ENCODE results near the gene XRCC6.
"Not testable (repeated sequence)": the region's sequence is repeated elsewhere in the genome, so short reads cannot be mapped to it uniquely, and the experiment has no call there.

Gene XRCC6

DNA sequence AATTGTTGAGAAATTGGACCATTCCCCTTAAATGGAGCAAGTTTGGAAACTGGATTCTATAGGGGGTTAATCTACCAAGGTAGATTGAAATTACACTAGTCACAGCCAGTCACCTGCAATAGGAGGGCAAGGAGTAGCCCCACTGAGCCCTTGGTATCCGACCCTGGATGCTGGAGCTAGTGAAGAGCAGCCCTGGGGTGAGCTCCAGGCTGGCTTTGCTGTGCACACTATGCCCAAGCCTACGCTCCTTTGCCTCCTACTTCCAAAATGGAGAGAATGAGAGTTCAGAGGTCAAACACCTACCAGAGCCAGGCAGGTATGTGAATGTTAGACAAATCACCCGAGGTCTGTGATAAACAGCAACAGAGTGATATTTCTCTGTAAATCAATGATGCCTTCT is 43.9 kb downstream of the XRCC6 start:
- TF ChIP-seq, protein P1, sequence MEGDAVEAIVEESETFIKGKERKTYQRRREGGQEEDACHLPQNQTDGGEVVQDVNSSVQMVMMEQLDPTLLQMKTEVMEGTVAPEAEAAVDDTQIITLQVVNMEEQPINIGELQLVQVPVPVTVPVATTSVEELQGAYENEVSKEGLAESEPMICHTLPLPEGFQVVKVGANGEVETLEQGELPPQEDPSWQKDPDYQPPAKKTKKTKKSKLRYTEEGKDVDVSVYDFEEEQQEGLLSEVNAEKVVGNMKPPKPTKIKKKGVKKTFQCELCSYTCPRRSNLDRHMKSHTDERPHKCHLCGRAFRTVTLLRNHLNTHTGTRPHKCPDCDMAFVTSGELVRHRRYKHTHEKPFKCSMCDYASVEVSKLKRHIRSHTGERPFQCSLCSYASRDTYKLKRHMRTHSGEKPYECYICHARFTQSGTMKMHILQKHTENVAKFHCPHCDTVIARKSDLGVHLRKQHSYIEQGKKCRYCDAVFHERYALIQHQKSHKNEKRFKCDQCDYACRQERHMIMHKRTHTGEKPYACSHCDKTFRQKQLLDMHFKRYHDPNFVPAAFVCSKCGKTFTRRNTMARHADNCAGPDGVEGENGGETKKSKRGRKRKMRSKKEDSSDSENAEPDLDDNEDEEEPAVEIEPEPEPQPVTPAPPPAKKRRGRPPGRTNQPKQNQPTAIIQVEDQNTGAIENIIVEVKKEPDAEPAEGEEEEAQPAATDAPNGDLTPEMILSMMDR (IDR thresholded peaks at IDR 0.05) = no peak
- Mint-ChIP-seq H3K4me1 (peaks cover 11% of the 10 kb centered on the region), H3K27ac (peak overlapping the region; percentile 81), H3K4me3 (no peak overlapping the region), H3K9me3 (no peaks in the 10 kb centered on the region), H3K36me3 (ENCODE audit: low read depth) (peaks cover 32% of the 10 kb centered on the region), H3K27me3 (ENCODE audit: low read depth, poor library complexity) (no peaks in the 10 kb centered on the region)
- DNase-seq = no peak

DNA sequence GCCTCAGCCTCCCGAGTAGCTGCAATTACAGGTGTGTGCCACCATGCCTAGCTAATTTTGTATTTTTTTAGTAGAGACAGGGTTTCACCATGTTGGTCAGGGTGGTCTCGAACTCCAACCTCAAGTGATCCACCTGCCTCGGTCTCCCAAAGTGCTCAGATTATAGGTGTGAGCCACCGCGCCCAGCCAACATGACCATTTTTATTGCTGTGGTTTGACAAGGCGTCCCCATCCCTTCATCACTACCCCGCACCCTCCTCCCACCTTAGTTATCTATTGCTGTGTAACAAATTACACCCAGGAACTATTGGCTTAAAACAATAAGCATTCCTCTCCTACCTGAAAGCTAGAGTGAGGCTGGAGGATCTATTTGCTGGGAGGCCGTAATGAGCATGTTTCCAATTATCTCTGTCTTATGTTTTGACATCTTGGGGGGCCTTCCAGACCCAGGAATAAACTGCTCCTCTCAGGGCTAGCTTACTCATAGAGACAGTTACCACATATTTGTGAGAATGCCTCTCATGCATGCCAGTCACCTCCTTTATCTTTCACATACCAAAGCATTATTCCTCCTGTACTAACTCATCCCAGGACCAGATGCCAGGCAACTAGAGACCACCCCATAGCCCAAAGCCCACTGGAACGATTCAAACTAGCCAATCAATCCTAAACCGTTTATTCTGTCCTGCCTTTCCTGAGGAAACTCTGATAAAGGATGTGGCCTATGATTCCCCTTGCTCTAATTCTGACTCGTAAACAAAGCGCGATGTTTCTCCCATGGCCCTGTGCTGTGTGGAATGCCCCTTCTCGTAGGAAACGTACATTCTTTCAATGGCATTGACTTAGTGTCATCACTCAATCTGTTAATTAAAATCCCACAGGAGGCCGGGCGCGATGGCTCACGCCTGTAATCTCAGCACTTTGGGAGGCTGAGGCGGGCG is 48.1 kb downstream of the XRCC6 start:
- Mint-ChIP-seq H3K27ac (peak overlapping the region; percentile 24), H3K9me3 (no peaks in the 10 kb centered on the region), H3K4me1 (peaks cover 11% of the 10 kb centered on the region), H3K4me3 (no peak overlapping the region), H3K36me3 (ENCODE audit: low read depth) (peaks cover 26% of the 10 kb centered on the region), H3K27me3 (ENCODE audit: low read depth, poor library complexity) (no peaks in the 10 kb centered on the region)
- TF ChIP-seq, protein P1 (IDR thresholded peaks at IDR 0.05) = no peak
- no peak for DNase-seq

DNA sequence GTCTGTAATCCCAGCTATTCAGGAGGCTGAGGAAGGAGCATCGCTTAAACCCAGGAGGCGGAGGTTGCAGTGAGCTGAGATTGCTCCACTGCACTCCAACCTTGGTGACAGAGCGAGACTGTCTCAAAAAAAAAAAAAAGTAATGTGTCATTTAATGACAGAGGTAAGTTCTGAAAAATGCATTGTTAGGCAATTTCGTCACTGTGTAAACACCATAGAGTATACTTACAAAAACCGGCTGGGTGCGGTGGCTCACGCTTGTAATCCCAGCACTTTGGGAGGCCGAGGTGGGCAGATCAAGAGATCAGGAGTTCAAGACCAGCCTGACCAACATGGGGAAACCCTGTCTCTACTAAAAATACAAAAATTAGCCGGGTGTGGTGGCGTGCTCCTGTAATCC is 51.0 kb downstream of the XRCC6 start:
- peak overlapping the region; percentile 79 for H3K27ac Mint-ChIP-seq
- DNase-seq; H3K4me3 Mint-ChIP-seq; H3K9me3 Mint-ChIP-seq; H3K27me3 Mint-ChIP-seq (ENCODE audit: low read depth, poor library complexity); H3K4me1 Mint-ChIP-seq: not testable (repeated sequence)
- peaks cover 40% of the 10 kb centered on the region for H3K36me3 Mint-ChIP-seq (ENCODE audit: low read depth)

DNA sequence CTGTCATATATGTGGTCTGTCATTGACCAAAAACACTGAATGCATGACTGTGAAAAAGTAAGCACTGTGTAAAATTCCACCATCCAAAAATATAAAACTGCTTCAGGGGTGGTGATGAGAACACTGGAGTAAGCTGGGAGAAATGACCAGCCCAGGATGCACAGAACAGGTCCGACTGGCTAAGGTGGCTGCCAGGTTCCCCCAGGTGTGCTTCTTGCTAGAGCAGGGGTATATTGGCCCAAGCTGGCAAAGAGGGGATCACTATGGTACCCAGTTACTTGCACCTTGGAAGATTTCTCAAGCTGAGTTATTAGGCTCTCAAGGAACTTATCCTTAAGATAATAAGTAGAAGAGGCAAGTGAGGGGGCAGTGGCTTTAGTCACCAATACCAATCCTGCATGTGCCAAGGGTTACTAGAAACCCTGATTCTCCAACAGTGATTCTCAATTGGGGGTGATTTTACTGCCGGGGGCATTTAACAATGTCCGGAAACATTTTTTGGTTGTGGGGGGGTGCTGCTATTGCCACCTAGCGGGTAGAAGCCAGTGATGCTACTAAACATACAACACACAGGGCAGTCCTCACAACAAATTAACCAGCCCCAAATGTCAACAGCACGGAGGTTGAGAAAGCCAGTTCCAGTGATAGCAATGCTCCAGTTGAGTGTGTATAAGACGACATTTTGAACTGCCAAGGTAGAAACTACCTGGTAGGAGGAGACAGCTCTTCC is 51.9 kb downstream of the XRCC6 start:
- H3K4me3 Mint-ChIP-seq = no peak overlapping the region

DNA sequence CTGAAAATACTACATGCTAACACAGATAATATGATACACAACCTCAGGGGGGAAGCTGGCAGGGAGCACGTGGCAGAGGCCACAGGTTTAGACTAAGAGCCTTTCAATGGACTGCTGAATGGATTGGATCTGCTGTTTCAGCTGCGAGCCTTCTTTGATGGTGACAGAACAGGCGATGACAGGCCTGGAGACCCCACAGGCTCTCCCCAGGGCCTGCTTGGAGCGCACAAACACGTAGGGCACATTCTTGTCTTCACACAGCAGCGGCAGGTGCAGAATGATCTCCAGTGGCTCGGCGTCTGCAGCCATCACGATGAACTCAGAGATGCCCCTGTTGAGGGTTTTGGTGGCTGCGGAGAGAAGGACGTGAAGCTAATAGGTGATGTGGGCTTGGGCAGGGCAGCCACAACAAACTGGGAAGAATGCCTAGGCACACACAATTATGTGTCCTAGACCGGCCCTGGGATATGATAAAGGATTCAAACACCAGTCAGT is 53.8 kb downstream of the XRCC6 start:
- no peak for DNase-seq
- H3K27ac Mint-ChIP-seq = peak overlapping the region; percentile 75
- no peaks in the 10 kb centered on the region for H3K4me1 Mint-ChIP-seq
- H3K27me3 Mint-ChIP-seq (ENCODE audit: low read depth, poor library complexity) = peaks cover 3% of the 10 kb centered on the region
- TF ChIP-seq, protein P1 (IDR thresholded peaks at IDR 0.05) = no peak
- no peak overlapping the region for H3K4me3 Mint-ChIP-seq
- no peaks in the 10 kb centered on the region for H3K9me3 Mint-ChIP-seq
- H3K36me3 Mint-ChIP-seq (ENCODE audit: low read depth) = peaks cover 55% of the 10 kb centered on the region

More for the DNA sequence above, 51.9 kb downstream of the XRCC6 start:
- H3K27ac Mint-ChIP-seq = peak overlapping the region; percentile 32
- H3K9me3 Mint-ChIP-seq = no peaks in the 10 kb centered on the region
- H3K27me3 Mint-ChIP-seq (ENCODE audit: low read depth, poor library complexity) = peaks cover 3% of the 10 kb centered on the region
- TF ChIP-seq, protein P1 (IDR thresholded peaks at IDR 0.05) = no peak
- no peak for DNase-seq
- H3K4me1 Mint-ChIP-seq = no peaks in the 10 kb centered on the region
- H3K36me3 Mint-ChIP-seq (ENCODE audit: low read depth) = peaks cover 46% of the 10 kb centered on the region

DNA sequence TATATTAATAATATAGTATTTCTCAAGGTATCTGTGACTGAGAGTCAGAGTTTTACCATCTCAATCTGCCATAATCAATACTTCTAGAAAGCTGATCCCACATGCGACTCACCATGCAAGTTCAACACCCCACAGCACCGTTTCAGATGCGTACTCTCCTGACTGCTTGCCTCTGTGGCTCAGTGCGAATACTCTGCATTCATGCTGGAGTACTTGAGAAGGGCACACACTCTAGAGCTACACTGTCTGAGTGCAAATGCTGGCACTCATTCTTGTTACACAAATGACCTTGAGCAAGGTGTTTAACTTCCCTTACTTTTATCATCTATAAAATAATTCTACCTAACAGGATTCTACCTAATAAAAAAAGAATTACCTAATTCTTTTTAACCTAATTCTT is 55.0 kb downstream of the XRCC6 start:
- DNase-seq = no peak
- Mint-ChIP-seq H3K36me3 (ENCODE audit: low read depth) (peaks cover 62% of the 10 kb centered on the region), H3K9me3 (no peaks in the 10 kb centered on the region), H3K27ac (no peak overlapping the region), H3K4me1 (no peaks in the 10 kb centered on the region), H3K4me3 (no peak overlapping the region), H3K27me3 (ENCODE audit: low read depth, poor library complexity) (peaks cover 3% of the 10 kb centered on the region)
- TF ChIP-seq, protein P1 (IDR thresholded peaks at IDR 0.05) = no peak

All from nephron progenitor cell (in vitro differentiated cells).